Upper lobe of left lung (tissue), 6 donors: ENCODE measurements around the gene ADAMTS17. TPM values are rescaled to one million over a fixed set of nuclear protein-coding genes. Genes with fewer than 3 reads are reported as not detected.

Experiments used
- ATAC-seq, 2 donors: fragments of 200-7000 bp; cut with Tn5 transposase; one replicate each; pipeline ENCODE4 v1.9.1; 2022; ENCODE audit warnings: mild to moderate bottlenecking in 2 of 2, moderate library complexity in 2 of 2; ENCODE audit not compliant: low FRiP score in 2 of 2
- DNase-seq, 2 donors: peaks; one replicate each; pipeline ENCODE4 v3.0.0-alpha.2; 2019 to 2020
- H3K27ac ChIP-seq, 4 donors: fragments of 200-600 bp; sonication (generic); one replicate each; pipeline ENCODE4 v1.5.1; 2016 to 2019
- H3K27me3 ChIP-seq, 4 donors: fragments of 200-600 bp; sonication (generic); one replicate each; pipeline ENCODE4 v1.5.1; 2017 to 2019
- H3K36me3 ChIP-seq, 4 donors: fragments of 200-600 bp; sonication (generic); one replicate each; pipeline ENCODE4 v1.5.1; 2016 to 2019
- H3K4me1 ChIP-seq, 4 donors: fragments of 200-600 bp; sonication (generic); one replicate each; pipeline ENCODE4 v1.5.1; 2018 to 2019
- H3K4me3 ChIP-seq, 4 donors: fragments of 200-600 bp; sonication (generic); one replicate each; pipeline ENCODE4 v1.5.1; 2017 to 2019; ENCODE audit warnings: mild to moderate bottlenecking in 2 of 4, moderate library complexity in 1 of 4
- H3K9me3 ChIP-seq, 4 donors: fragments of 200-600 bp; sonication (generic); one replicate each; pipeline ENCODE4 v1.5.1; 2018 to 2019
- EP300 ChIP-seq, 4 donors: sonication (generic); formaldehyde crosslinking; IDR thresholded peaks; one replicate each; pipeline ENCODE4 v1.5.1; 2017; ENCODE audit warnings: antibody characterized with exemption in 4 of 4, control low read depth in 2 of 4
- POLR2A ChIP-seq, 4 donors: fragments of 450-650 bp; IDR thresholded peaks; one replicate each; pipeline ENCODE4 v1.5.1; 2016 to 2017; ENCODE audit warnings: antibody characterized with exemption in 4 of 4, mild to moderate bottlenecking in 2 of 4
- POLR2AphosphoS5 ChIP-seq, 2 donors: sonication (generic); formaldehyde crosslinking; IDR thresholded peaks; one replicate each; pipeline ENCODE4 v1.5.1; 2017; ENCODE audit warnings: antibody characterized with exemption in 2 of 2
- WGBS, 2 donors: methylation state at CpG; one replicate each; pipeline ENCODE4 v1.1.5; 2017 to 2018; 5-methylcytosine and 5-hydroxymethylcytosine counted together
- total RNA-seq, 6 donors: library from RNA; depleted of rRNA in 4 of 6; stranded (reverse); fragments of >200 nt in 4 of 6; gene quantifications; one replicate each; pipeline versions ENCODE4 v1.1.0 to v1.2.1, GENCODE V29; 2016 to 2021
- TF ChIP-seq, protein P1 (sequence below), 6 experiments: fragments of 450-650 bp in 4 of 6; fragments of 200-600 bp in 2 of 6; sonication (generic) in 2 of 6; IDR thresholded peaks; one replicate each; pipeline ENCODE4 v1.5.1; 2016 to 2019; ENCODE audit warnings: antibody characterized with exemption in 6 of 6
- donor health status: DM: no; HTN: no; CAD: no; lungs with moderate emphysema.
- donor health status: DM: no; HTN: yes; CAD: no; lungs with severe emphysema.

The ADAMTS17 gene
- total RNA-seq, 6 donors from 2014 or later, result 3.2 to 11.5 (median 5.7) TPM

DNA sequence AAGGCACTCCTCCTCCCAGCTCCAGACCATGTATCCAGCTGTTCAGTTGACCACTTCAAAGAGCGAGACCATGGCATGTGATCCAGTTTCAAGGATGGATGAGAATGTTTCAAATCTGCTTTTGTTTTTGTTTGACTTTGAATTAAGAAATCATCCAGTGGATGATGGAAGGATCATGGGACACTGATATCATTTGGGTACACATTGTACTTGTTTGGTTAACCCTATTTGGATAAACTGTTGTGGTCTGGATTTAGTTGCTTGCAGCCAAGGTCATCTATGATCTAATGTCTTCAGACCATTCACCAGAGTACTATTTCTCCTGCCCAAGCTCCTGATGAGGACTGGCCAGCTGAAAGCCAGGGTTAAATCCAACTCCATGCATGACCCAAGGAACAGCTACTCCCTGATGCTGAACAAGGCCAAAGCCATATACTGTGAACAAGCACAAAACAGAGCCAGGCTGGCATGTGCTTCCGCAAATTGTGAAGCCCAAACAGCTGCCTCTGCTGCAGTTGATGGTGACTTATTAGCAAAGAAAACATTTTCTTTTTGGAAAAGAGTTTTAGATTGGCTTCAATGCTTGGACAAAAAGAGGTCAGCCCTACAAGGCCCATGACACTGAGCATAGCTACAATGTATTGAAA is 5.2 kb upstream of the ADAMTS17 start:
- WGBS, 2 donors, result 36 to 42% methylated on average over 1 to 2 of the region's 2 CpGs
- H3K27me3 ChIP-seq, result no peaks in the 10 kb centered on the region
- no peaks in the 10 kb centered on the region for H3K9me3 ChIP-seq
- H3K4me3 ChIP-seq, result no peak overlapping the region
- ATAC-seq (no peak), DNase-seq (no peak)
- H3K27ac ChIP-seq, result no peak overlapping the region
- no peaks in the 10 kb centered on the region for H3K36me3 ChIP-seq
- H3K4me1 ChIP-seq, result peaks cover 13 to 22% (median 17%) of the 10 kb centered on the region in 4 donors
- TF ChIP-seq EP300 (IDR thresholded peaks at IDR 0.05), result no peak
- TF ChIP-seq POLR2AphosphoS5 (IDR thresholded peaks at IDR 0.05), result no peak
- no peak for TF ChIP-seq POLR2A (IDR thresholded peaks at IDR 0.05)
- TF ChIP-seq, protein P1, sequence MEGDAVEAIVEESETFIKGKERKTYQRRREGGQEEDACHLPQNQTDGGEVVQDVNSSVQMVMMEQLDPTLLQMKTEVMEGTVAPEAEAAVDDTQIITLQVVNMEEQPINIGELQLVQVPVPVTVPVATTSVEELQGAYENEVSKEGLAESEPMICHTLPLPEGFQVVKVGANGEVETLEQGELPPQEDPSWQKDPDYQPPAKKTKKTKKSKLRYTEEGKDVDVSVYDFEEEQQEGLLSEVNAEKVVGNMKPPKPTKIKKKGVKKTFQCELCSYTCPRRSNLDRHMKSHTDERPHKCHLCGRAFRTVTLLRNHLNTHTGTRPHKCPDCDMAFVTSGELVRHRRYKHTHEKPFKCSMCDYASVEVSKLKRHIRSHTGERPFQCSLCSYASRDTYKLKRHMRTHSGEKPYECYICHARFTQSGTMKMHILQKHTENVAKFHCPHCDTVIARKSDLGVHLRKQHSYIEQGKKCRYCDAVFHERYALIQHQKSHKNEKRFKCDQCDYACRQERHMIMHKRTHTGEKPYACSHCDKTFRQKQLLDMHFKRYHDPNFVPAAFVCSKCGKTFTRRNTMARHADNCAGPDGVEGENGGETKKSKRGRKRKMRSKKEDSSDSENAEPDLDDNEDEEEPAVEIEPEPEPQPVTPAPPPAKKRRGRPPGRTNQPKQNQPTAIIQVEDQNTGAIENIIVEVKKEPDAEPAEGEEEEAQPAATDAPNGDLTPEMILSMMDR (IDR thresholded peaks at IDR 0.05), result no peak

DNA sequence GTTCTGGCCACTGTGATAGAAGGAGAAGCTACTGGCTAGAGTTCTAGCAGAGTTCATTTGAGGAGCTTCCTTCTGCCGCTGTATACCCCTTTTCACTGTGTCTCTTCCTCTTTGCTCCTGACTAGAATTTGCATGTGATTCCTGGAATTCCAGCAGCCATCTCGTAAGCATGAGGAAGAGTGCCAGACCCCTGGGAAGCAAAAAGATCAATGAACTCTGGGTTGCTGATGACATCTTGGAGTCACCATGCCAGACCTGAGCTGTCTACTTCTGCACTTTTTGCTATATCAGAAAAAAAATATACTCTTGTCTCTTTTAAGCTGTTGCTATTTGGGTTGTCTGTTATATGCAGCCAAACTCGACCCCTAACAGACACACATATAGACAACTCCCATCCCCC is 3.7 kb upstream of the ADAMTS17 start:
- Histone ChIP-seq H3K27ac (no peak overlapping the region), H3K4me1 (peaks cover 14 to 28% (median 18%) of the 10 kb centered on the region in 4 donors), H3K9me3 (no peaks in the 10 kb centered on the region), H3K4me3 (no peak overlapping the region), H3K36me3 (no peaks in the 10 kb centered on the region), H3K27me3 (peaks cover 0 to 11% (median 4%) of the 10 kb centered on the region in 4 donors)
- ATAC-seq (no peak), DNase-seq (no peak)
- WGBS, 2 donors, result 59 to 72% methylated on average over 3 of the region's 3 CpGs
- TF ChIP-seq EP300 (IDR thresholded peaks at IDR 0.05) (no peak), POLR2A (IDR thresholded peaks at IDR 0.05) (no peak), POLR2AphosphoS5 (IDR thresholded peaks at IDR 0.05) (no peak)
- TF ChIP-seq, protein P1 (IDR thresholded peaks at IDR 0.05), result no peak

- H3K27me3 ChIP-seq, result peaks cover 0 to 11% (median 4%) of the 10 kb centered on the region in 4 donors
- H3K4me3 ChIP-seq, result no peak overlapping the region
- TF ChIP-seq POLR2AphosphoS5 (IDR thresholded peaks at IDR 0.05), result no peak
- no peak for TF ChIP-seq EP300 (IDR thresholded peaks at IDR 0.05)
- TF ChIP-seq, protein P1 (IDR thresholded peaks at IDR 0.05), result no peak
- TF ChIP-seq POLR2A (IDR thresholded peaks at IDR 0.05), result no peak
- no peak for ATAC-seq
- DNase-seq, result no peak
- H3K9me3 ChIP-seq, result no peaks in the 10 kb centered on the region
- no peaks in the 10 kb centered on the region for H3K36me3 ChIP-seq
- H3K27ac ChIP-seq, result no peak overlapping the region
- 86 to 89% methylated on average over 3 of the region's 3 CpGs for WGBS, 2 donors
- peaks cover 7 to 19% (median 13%) of the 10 kb centered on the region in 4 donors for H3K4me1 ChIP-seq
Measured at GRCh38 chr15:100343251-100343650, 1.5 kb upstream of the ADAMTS17 start.

GRCh38 chr15:100341239-100341749 is 481 bp downstream of the ADAMTS17 start:
- peak overlapping the region; percentile 30 to 77 (median 64) for H3K27ac ChIP-seq
- no peaks in the 10 kb centered on the region for H3K9me3 ChIP-seq
- ATAC-seq (peak in 1 of 2 donors; percentile 38), DNase-seq (peak in 1 of 2 donors; percentile 90)
- 2 to 7% methylated on average over 6 to 12 of the region's 95 CpGs for WGBS, 2 donors
- no peaks in the 10 kb centered on the region for H3K36me3 ChIP-seq
- H3K27me3 ChIP-seq, result peaks cover 0 to 11% (median 4%) of the 10 kb centered on the region in 4 donors
- peak overlapping the region; percentile 58 to 94 (median 88) for H3K4me3 ChIP-seq
- TF ChIP-seq POLR2AphosphoS5 (IDR thresholded peaks at IDR 0.05), result no peak
- TF ChIP-seq, protein P1 (IDR thresholded peaks at IDR 0.05), result no peak
- no peak for TF ChIP-seq POLR2A (IDR thresholded peaks at IDR 0.05)
- no peak for TF ChIP-seq EP300 (IDR thresholded peaks at IDR 0.05)
- H3K4me1 ChIP-seq, result peaks cover 7 to 19% (median 13%) of the 10 kb centered on the region in 4 donors
